ENCODE measurements around the gene ANKRD9.
"Not testable (repeated sequence)": the region's sequence is repeated elsewhere in the genome, so short reads cannot be mapped to it uniquely, and the experiment has no call there.

Gene ANKRD9

DNA sequence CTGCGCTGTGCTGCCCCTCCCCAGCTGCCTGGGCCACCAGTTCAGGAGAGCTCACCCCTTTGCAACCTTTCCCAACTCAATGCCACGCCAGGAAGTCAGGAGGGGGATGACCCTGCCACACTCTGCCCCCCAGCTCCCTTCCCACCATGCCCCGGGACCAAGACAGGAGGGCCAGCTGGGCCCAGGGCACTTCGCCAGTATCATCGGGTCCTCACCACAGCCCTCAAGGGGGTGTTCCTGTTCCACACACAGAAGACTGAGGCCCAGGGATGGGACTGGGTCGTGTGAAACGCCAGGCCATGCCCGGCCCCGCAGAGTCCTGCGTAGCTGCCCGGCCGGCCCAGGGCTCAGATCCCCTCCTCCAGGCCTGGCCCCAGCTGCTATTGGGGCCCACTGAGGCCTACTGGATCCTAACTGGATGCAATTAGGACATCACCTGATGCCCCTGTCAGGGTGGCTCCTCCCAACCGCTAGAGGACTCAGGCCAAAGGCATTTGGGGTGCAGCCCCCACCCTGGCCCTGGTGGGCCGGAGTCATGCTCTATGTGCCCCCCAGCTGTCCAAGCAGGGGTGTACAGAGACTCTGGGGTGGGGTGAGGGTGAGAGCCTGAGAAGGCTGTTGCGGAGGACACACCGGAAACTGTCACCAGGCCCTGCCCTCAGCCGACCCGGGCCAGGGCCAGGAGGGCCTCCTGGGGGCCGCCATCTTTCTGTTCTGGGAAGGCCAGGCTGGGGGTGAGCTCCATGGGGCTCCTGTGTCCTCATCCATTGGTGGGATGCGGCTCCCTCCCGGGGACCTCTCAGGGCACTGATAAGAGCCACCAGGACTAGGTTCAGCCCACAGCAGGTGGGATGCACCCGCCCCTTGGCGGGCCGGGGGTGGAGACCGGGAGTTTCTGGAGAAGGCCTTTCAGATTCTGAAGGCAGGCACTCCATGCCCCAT, 29.3 kb upstream of the ANKRD9 start:
- no peak for DNase-seq (ENCODE audit: low read depth)

DNA sequence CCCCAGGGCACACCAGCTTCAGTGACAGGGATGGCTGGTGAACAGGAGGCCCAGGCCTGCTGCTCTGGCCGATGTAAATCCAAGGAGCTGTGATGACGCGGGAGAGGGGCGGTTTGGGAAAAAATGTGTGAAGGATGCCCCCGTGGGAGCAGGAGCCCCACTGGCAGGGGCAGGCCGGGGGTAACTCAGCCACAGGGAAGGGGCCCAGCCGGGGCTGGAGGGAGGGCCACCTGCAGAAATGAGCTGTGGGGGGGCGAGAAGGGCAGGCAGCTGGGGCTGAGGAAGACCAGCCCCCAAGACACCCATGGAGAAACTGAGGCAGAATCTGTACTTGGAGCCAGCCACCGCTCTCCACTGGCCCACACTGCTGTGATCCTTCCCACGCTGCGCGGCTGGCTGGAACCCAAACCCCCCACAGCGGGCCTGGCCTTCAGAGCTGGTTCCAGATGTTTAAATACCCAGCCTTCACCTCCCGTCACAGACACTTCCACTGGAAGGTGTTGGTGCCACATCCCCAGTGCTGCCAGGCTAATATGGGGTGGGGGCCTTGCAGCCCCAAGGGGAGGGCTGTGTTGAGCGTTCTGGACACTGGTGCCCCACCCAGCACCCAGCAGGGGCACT, 28.5 kb upstream of the ANKRD9 start:
- DNase-seq (ENCODE audit: low read depth) = no peak

DNA sequence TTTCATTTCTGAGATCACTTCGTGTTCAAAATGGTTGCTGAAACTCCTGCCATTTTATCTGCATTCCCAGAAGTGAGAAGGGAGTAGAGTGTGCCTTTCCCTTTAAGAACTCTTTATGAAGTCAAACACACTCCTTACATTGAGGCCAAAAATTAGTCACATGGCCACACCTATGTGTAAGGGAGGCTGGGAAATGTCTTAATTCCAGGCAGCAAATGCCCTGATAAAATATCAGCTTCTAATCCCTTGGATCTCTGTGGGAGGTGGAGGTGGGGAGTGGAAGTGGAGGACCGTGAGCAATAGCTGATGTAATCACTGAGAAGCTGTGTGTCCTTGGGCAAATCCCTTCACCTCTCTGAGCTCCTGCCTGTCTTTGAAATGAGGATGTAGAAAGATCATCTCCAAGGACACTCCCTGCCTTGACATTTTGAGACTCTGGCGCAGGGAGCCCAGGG, 22.7 kb upstream of the ANKRD9 start:
- DNase-seq (ENCODE audit: low read depth) = no peak

DNA sequence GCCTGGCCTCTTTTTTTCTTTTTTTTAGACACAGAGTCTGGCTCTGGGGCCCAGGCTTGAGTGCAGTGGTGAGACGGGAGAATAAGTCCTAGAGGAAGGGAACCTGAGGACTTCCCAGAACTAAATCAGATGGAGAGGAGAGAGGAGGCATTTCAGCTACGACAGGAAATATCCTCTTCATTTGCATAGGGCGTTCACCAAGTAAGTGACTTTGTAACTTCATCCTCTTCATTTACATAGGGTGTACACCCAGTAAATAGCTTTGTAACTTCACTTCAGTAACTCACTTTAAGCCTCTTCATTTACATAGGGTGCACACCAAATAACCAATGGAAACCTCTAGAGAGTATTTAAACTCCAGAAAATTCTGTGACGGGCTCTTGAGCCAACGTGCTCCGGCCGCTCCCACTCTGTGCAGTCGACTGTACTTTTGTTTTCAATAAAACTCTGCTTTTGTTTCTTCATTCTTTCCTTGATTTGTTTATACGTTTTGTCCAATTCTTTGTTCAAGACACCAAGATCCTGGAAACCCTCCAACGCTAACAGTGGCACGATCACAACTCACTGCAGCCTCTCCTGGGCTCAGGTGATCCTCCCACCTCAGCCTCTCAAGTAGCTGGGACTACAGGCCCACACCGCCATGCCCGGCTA, 21.4 kb upstream of the ANKRD9 start:
- no peak for DNase-seq (ENCODE audit: low read depth)

DNA sequence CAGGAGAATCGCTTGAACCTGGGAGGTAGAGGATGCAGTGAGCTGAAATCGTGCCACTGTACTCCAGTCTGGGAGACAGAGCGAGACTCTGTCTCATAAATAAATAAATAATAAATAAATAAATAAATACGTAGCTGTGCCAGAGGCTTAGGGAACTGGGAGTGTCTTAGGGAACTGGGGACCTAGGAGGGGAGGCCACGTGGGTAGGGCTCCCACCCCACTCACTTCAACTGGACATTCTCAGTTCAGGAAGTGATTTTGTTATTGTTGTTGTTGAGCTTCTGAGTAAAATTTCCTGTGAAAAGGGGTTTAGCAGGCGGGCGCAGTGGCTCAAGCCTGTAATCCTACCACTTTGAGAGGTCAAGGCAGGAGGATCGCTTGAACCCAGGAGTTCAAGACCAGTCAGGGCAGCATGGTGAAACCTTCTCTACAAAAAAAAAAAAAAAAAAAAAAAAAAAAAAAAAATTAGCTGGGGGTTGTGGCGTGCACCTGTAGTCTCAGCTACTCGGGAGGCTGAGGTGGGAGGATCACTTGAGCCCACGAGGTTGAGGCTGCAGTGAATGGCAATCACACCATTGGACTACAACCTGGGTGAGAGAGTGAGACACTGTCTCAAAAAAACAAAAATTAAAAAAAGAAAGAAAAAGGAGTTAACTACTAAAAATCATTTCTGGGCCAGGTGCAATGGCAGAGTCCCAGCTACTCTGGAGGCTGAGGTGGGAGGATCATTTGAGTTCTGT, 19.0 kb upstream of the ANKRD9 start:
- no peak for DNase-seq (ENCODE audit: low read depth)

DNA sequence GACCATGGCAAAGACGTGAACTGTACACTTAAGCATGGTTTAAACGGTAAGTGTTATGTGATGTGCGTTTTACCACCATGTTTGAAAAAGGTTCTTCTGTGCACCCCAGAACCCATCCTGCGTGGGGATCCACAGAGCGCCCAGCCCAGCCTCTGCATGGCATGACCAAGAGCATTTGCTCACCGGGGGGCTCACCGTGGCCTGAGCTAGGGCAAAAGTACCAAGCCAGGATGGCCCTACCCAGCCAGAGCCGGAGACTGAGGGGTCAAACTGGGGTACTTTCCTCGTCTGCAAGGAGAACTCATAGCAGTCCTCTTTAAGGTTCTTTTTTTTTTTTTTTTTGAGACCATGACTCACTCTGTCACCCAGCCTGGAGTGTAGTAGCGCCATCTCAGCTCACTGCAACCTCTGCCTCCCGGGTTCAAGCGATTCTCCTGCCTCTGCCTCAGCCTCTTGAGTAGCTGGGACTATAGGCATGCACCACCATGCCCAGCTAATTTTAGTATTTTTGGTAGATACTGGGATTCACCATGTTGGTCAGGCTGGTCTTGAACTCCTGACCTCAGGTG, 16.4 kb upstream of the ANKRD9 start:
- DNase-seq (ENCODE audit: low read depth) = no peak

DNA sequence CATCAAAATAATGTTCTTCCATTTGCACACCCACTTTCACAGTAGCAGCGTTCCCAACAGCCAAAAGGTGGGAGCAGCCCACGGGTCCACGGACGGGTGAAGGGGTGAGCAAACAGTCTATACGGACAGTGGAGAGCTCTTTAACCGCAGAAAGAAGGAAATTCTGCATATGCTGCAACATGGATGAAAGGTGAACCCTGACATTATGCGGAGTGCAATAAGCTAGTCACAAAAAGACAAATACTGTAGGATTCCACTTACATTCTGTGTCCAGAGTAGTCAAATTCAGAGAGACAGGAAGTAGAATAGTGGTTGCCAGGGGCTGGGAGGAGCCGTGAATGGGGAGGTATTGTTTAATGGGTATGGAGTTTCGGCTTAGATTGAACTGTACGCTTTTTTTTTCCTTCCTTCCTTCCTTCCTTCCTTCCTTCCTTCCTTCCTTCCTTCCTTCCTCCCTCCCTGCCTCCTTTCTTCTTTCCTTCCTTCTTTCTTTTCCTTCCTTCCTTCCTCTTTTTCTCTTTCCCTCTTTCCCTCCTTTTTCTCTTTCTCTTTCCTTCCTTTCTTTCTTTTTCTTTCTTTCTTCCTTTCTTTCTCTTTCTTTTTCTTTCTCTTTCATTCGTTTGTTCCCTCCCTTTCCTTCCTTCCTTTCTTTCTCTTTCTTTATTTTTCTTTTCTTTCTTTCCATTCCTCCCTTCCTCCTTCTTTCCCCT, 15.8 kb upstream of the ANKRD9 start:
- DNase-seq (ENCODE audit: low read depth) = peak; percentile 31

DNA sequence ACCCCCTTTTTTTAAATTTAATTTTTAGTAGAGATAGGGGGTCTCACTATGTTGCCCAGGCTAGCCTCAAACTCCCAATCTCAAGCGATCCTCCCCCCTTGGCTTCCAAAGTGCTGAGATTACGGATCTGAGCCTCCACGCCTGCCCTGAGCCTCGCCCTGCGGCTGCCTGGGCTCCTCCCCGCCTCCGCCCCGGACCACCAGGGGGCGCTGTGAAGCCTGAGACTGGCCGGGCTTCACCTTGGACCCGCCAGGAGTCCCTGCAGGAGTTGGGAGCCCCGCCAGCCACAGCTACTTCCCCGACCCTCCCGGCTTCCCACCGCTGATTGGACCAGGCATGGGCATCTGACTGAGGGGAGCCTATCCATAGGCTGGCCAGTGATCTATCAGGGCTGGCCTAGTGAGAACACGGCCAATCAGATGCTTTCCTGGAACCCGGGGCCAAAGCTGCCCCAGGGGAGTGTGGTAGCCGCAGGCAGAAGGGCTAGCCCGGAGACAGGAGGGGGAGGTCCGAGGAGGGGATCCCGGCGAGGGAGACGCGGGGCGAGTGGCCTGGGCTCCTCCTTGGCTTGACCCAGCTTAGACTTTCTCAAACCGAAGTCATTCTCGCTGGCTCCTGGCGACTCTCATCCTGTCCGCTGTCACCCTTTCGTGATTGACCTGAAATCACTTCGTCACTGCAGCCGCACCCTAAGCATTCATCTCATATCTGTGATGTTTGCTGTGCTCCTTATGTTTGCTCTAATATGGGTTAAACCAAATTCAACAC, 15.1 kb upstream of the ANKRD9 start:
- DNase-seq (ENCODE audit: low read depth) = peak; percentile 90

DNA sequence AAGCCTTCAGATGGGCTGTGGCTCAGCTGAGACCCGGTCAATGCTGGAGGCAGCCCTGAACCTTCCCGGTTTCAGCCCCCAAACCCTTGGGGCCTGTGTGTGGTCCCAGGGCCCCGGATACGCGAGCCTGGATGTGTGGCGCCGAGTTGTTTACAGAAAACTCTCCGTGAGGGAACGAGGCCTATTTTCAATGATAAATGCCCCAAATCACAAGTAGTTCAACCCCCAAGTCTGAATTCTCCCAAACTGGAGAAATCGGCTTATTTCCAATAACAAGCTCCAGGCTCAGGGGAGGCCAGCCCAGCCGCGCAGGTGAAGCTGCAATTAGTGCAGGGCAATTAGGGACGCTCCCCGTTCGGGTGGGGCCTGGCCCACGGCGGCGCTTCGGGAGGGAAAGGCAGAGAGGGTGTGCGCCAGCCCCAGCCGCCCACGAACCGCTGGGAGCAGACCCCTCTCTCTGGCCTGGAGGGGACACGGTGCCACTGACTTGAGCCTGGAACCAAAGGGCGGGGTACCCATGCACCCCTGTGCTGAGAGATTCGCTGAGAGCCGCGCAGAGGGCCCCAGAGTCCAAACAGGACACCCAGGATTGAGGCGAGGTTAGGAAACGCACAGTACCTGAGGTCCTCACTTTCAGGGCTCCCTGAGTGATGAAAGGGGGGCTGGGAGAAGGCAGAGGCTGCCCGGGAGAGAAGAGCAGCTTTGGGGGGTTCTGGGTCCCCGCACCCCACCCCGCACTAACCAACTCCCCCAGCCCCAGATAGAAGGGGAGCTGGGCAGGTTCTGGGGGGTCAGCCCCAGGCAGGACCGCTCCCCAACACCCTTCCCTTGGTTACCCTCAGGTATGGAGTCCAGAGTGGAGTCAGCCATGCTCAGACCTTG, 14.2 kb upstream of the ANKRD9 start:
- no peak for DNase-seq (ENCODE audit: low read depth)

DNA sequence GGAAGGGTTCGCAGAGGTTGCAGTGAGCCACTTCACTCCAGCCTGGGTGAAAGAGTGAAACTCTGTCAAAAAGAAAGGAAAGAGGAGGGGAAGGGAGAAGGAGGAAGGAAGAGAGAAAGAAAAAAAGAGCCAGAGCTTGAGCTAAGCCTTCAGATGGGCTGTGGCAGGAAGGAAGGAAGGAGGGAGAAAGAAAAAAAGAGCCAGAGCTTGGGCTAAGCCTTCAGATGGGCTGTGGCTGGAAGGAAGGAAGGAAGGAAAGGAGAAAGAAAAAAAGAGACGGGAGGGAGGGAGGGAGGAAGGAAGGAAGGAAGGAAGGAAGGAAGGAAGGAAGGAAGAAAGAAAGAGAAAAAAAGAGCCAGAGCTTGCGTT, 13.6 kb upstream of the ANKRD9 start:
- no peak for DNase-seq (ENCODE audit: low read depth)

DNA sequence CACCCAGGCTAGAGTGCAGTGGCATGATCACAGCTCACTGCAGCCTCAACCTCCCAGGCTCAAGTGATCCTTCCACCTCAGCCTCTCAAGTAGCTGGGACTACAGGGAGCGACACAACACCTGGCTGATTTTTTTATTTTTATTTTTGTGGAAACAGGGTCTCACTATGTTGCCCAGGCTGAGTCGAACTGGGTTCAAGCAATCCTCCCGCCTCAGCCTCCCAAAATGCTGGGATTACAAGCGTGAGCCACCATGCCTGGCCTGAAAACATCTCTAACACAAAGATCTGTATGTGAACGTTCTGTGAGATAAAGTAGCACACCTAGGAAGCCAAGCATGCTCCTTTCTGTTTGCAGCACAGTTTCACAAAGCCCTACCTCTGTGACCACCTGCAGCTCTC, 10.1 kb upstream of the ANKRD9 start:
- DNase-seq (ENCODE audit: low read depth) = not testable (repeated sequence)

DNA sequence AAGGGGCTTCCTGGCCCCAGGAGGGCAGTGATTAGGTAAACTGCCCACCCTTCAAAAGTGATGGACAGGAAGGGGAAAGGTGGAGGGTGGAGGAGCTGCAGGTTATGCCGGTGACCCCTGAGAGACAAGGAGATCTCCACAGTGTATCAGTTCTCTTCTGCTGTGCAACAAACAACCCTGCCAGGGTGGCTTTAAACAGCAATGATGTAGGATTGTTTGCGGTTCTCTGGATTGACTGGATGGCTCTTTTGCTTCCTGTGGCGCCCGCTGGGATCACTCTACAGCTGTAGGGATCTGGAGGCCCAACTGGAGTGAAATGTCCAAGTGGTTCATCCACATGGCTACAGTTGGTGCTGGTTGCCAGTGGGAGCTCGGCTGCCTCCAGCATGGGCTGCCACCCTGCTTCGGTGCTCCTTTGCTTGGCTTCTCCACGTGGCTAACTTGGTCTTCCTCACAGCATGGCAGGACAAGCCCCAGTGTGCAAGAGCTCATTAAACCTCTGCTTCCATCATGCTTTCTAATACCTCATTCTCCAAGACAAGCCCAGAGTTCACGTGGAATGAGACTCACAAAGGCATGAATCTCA, 8.6 kb upstream of the ANKRD9 start:
- no peak for DNase-seq (ENCODE audit: low read depth)

DNA sequence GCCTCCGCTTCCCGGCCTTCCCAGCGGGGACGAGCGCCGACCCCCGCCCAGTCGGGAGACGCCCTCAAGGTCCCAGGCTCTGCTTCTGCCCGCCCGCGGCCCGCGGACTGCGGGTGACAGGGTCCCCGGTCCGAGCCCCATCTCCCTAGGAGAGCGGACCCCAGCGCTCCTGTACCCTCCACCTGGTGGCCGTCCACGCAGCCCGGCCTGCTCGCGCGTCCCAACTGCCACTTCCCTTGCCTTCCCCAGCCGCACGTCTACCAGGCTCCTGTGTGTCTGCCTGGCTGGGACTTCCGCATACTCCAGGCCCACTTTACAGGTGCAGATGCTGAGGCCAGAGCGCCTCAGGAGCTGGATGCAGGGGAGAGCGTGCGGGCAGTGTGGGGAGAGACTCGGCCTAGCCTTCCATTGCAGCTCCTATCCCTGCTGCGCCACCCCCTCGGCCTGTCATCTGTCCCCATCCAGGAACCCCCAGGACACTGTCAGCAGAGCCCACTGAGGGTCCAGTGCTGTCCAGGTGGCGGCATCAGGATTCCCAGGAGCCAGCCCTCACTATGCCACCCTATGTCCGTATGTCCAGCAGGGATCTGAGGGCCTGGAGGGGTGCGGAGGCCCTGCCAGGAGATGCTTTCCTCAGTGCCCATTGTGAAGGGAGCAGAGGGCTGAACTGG, 8.0 kb upstream of the ANKRD9 start:
- DNase-seq (ENCODE audit: low read depth) = no peak

DNA sequence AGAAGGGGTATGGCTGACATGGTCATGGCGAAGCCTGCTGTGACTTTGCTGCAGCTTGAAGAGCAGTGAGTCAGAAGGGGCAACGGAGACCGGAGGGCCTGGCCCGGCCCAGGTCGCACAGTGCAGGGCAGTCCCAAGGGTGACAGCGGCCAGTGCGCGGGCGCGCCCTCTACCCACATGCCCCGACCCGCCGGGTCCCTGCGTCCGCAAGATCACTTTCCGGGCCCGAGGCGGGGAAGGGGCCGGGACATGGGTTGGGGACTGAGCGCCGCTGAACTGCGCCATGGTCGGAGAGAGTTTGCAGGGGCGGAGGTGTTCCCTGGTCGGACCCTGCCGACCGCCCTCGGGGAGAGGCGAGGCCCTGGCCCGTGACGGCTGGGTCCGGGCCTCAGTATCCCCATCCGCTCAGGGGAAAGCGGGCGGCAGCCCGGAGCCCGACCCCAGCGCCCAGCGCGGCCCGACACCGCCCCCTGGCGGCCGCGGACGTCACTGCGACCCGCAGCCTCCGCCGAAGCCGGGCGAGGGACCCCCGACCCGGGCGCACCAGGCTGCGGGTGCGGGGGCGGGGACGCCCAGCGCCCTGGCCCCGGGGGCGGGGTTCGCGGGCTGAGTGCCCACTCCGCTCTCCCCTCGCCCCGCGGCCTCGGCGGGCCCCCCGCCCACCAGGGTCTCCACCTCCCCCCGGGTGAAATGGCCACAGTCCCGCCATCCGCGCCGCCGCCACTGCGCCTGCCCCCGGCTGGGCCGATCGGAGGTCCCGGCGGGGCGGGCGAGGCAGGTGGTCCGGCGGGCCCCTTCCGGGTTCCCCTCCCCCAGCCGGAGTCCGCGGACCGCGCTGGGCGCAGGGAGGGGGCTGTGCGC, 7.2 kb upstream of the ANKRD9 start:
- DNase-seq (ENCODE audit: low read depth) = no peak

DNA sequence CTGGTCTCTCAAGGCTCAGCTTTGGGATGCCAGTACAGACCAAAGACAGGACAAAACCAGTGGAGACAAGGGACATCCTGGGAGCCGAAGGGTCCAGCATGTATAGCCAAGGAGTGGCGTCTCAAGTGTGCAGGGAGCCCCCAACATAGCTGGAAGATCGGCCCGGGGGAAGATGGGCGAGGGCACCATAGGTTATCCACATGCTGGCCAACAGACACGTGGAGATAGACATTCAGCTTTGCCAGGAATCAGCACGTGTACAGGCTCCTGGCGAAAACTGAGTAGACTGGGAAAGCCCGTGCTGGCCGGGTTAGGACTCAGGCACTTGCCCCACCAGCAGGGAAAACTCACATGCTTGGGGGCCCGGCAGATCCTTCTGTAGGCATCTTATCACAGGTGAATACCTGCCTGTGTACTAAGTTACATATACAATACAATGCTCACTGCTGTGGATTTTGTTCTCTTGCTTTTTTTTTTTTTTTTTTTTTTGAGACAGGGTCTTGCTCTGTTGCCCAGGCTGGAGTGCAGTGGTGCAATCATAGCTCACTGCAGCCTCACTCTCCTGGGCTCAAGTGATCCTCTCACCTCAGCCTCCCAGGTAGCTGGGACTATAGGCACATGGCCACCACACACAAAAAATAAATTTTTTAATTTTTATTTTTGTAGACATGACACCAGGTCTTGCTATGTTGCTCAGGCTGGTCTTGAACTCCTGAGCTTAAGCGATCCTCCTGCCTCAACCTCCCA, 5.6 kb upstream of the ANKRD9 start:
- no peak for DNase-seq (ENCODE audit: low read depth)

DNA sequence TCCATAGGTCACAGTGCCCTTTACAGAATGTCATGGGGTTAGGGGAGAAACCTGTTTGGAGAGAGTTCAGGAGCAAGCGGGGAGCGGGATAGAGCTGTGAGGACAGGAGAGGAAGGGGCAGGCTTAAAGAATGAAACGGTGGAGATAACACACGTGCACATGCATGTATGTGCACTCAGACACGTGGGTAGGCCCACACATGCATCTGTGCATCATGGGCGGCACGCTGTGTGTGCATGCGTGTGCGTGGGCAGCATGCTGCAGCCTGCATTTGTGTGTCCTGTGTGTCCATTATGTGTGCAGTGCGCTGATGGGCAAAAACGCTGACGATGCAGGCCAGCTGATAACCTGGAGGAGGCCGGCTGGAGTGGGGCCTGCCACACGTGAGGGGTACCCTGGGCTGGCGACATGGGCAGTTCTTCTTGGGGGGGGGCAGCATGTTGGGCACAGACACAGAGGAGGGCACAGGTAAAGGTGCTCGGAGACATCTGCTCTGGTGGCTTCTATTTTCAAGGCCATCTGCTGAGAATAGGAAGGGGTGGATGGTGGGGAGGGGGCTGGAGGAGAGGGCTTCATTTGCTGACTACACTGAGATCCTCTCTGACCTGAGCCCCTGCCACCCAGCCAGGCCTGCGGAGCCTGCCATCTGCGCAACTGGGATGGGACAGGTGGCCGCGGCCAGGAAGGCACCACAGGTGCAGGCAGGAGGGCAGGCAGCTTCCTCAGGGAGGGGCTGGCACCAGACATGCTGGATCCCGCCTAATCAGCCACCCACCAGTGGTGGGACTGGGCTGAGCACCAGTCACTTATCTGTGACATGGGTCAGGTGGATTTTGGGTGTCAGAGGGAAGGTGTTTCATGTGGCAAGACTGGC, 4.6 kb upstream of the ANKRD9 start:
- no peak for DNase-seq (ENCODE audit: low read depth)
